Hematopoietic multipotent progenitor cell treated with erythropoietin and hydrocortisone succinate and interleukin-3 and kit ligand, for 17 days (in vitro differentiated cells): Measurements from ENCODE around the gene POLR2H.
"Not testable (repeated sequence)": the region's sequence is repeated elsewhere in the genome, so short reads cannot be mapped to it uniquely, and the experiment has no call there.

Source experiments
- DNase-seq: peaks from one replicate; pipeline ENCODE4 v3.0.0-alpha.2; 2015; ENCODE audit warnings: low spot score

Gene POLR2H

GRCh38 chr3:184335661-184336546, 25.6 kb upstream of the POLR2H start:
- peak; percentile 93 for DNase-seq

GRCh38 chr3:184336547-184337398, 24.7 kb upstream of the POLR2H start:
- DNase-seq, result peak; percentile 41

GRCh38 chr3:184337399-184337714, 24.2 kb upstream of the POLR2H start, which contains the start of gene FAM131A:
TSS of gene FAM131A (plus strand) at chr3:184337600. CDS start at chr3:184337631, 31 bp downstream.
- no peak for DNase-seq

DNA sequence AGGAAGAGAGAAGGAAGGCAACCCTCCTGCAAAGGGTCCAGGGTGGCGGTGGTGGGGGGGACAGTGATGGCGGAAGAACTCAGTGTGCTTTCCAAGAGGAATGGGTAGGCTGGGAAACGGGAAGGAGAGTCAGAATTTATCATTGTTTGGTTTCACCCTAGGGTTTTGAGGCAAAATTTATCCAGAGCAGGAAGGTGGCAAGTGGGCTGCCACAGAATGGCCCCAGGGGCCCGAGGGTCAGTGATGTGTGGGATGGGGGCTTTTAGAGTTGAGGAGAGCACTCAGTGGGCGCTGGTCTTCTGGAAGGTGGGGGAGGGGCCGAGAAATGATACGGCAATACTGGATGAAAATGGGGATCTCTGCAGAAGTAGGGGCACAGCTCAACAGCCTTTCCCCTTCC, 23.5 kb upstream of the POLR2H start:
- DNase-seq, result no peak

DNA sequence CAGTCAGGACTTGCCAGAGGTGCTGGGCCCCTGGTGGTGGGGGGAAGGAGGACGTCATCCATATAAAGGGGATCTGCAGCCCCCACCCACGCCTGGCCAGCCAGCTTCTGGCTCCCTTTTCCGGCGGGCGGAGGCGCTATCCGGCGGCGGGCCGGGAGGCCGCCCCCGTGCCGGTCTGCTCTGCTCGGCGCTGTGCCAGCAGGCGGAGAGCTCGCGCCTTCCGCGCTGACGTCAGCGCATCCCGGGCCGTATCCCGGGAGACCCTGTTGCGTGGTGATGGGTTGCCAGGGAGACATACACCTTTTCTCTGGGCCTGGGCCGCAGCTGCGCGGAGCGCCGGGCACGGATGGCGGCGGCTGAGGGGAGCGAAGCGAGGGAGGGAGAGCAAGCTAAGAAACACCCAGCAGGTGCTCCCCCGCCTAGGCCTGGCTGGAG, 23.0 kb upstream of the POLR2H start:
- no peak for DNase-seq

DNA sequence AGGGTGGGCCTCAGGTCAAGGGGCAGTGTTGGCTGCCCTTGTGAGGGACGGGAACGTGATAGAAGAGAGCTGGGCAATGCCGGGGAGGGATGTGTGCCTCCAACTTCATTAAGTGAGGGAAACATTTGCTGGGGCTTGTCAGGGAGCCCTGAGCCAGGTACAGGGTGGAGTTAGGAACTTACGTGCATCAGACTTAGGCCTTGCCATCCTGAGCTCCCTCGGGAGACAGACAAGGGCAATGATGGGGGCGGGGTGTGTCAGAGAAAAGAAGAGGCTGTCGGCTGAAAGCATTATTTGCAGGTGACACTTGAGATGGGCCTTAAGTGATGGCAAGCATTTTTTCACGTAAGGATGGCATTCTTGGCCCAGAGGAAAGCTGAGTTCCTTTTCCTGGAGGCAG, 22.5 kb upstream of the POLR2H start:
- DNase-seq, result no peak

DNA sequence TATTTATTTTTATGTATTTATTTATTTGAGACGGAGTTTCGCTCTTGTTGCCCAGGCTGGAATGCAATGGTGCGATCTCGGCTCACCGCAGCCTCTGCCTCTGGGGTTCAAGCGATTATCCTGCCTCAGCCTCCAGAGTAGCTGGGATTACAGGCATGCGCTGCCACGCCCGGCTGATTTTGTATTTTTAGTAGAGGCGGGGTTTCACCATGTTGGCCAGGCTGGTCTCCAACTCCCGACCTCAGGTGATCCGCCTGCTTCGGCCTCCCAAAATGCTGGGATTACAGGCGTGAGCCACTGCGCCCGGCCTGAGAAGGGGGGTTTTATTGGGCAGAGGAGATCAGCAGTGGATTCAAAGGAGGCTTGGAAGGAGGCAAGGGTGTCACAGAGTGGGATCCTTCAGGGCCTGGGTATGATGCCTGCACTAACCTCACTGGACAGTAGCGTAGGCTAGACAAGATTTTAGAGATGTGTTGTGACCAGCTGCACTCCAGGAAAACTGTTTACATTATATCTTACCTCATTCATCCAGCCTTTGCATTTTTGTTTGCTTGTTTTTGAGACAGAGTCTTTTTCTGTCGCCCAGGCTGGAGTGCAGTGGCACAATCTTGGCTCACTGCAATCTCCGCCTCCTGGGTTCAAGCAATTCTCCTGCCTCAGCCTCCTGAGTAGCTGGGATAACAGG, 21.9 kb upstream of the POLR2H start:
- not testable (repeated sequence) for DNase-seq

GRCh38 chr3:184341925-184342324, 19.6 kb upstream of the POLR2H start:
- no peak for DNase-seq

- DNase-seq, result no peak
Measured at GRCh38 chr3:184343200-184343876, 18.2 kb upstream of the POLR2H start.

- DNase-seq, result no peak
Measured at GRCh38 chr3:184344579-184345316, 16.8 kb upstream of the POLR2H start.

GRCh38 chr3:184345317-184346144, 16.0 kb upstream of the POLR2H start:
- DNase-seq, result peak; percentile 93

DNA sequence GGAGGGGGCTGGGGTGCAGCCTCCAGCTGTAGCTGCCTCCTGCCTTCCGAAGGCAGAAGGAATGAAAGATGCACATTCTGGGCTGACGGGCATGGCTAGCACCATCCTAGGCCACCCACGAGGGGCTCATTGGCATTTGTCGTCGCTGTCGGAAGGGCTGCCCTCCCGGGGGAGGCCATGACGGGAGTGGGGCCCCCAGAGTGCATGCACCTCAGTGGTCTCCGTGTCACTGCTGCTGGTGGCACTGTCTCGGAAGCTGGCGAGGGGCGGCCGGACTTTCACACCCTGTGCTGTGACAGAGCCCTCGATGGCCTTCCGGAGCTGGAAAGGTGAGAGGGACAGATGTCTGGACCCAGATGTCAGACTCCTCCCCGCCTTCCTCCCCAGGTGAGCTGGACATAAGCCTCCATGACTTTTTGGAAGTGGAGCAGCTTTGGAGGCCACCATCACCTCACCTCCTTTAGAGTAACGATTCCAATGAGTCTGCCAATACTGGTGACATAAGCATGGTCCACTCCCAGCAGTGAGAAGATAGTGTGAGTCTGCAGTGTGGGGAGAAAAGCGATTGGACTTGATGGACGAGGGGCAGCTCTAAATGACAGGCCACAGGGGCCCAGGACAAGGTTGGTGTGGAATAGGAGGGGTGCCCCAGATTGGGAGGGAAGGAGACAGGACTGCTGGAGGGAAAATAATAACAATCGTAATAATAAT, 14.9 kb upstream of the POLR2H start:
- peak; percentile 78 for DNase-seq

- DNase-seq, result peak; percentile 83
Measured at GRCh38 chr3:184347321-184348056, 14.0 kb upstream of the POLR2H start.

GRCh38 chr3:184348057-184348382, 13.5 kb upstream of the POLR2H start:
- DNase-seq, result no peak

DNA sequence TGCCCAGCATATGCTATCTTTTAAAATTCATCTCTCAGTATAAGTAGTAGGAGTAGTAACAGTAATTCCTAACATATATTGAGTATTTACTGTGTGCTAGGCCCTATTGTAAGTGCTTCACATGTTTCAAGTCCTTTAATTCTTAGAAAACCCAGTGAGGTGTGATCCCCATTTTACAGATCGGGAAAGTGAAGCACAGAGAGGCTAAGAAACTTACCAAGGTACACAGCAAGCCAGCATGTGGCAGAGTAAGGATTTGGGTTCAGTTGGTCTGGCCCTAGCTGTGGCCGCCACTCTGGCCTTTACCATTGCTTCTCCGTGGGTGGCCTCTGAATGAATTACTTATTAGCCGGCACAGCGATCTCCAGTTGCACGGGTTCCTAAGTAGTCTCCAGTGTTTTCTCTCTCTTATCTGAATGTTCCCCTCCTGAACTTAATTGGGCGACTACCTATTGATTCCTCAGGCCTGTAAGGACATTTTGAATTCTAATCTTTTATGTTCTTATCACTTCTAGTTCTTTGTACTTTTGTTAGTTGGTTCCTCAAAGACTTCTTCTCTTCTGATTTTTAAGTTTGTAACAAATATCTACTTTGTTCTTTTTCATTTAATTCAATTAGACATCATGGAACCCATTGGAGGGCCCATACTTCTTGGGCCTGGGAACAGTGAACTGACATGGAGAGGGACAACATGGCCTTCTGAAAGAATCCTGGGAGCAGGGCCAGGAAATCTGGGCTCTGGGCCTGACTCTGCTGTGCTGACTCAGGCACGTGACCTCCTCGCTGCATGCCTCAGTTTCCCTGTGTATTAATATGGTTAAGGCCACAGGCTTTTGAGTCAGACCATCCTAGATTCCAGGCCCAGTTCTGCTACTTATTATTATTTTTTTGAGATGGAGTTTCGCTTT, 11.7 kb upstream of the POLR2H start:
- peak; percentile 22 for DNase-seq

- DNase-seq, result no peak
Measured at GRCh38 chr3:184350618-184351017, 10.9 kb upstream of the POLR2H start.

GRCh38 chr3:184351511-184352148, 9.9 kb upstream of the POLR2H start:
- peak; percentile 46 for DNase-seq
